PC-3 (cell line): ENCODE data around the gene NRSN2. TPM values are rescaled to one million over a fixed set of nuclear protein-coding genes. Genes with fewer than 3 reads are reported as not detected.
A peak's percentile ranks its signal among the peaks of the same experiment; 100 is the strongest.
"Not testable (repeated sequence)": the region's sequence is repeated elsewhere in the genome, so short reads cannot be mapped to it uniquely, and the experiment has no call there.

Experiments
- ATAC-seq: fragments of 200-7000 bp; cut with Tn5 transposase; 2 replicates; pipeline ENCODE4 v1.9.1; 2020; ENCODE audit warnings: mild to moderate bottlenecking, moderate library complexity
- BruUV-seq: library from RNA; stranded (reverse); fragments of 400-500 nt; replicated peaks from 2 replicates; lab custom pipeline; 2021; lab: Mats Ljungman, UMichigan
- CTCF ChIA-PET: fragments of 300-600 bp; sonication (Branson Sonifier 250); formaldehyde crosslinking; loops from one replicate; lab custom pipeline; 2022; ENCODE audit warnings: antibody characterized with exemption; lab: Charles Lee
- POLR2A ChIA-PET: fragments of 300-600 bp; sonication (Branson Sonifier 250); formaldehyde crosslinking; loops from one replicate; lab custom pipeline; 2022; ENCODE audit warnings: antibody characterized with exemption; ENCODE audit not compliant: unreplicated experiment; lab: Charles Lee
- DNase-seq: peaks from one replicate; pipeline ENCODE4 v3.0.0-alpha.2; 2015
- H2AFZ ChIP-seq: fragments of 300-600 bp; sonication (generic); 2 replicates; pipeline ENCODE4 v1.6.0; 2016; ENCODE audit warnings: antibody characterized with exemption, low read length
- H3F3A ChIP-seq: fragments of 300-600 bp; sonication (generic); one replicate; pipeline ENCODE4 v1.6.0; 2017; ENCODE audit warnings: antibody characterized with exemption, low read length, control low read depth, mild to moderate bottlenecking; ENCODE audit not compliant: unreplicated experiment
- H3K27ac ChIP-seq: fragments of 300-600 bp; sonication (generic); 2 replicates; pipeline ENCODE4 v1.5.1; 2016; ENCODE audit warnings: mild to moderate bottlenecking, low read length
- H3K27me3 ChIP-seq: fragments of 300-600 bp; sonication (generic); 2 replicates; pipeline ENCODE4 v1.6.1; 2016; ENCODE audit warnings: low read length, mixed read lengths
- H3K36me3 ChIP-seq: fragments of 300-600 bp; sonication (generic); 2 replicates; pipeline ENCODE4 v1.6.1; 2016; ENCODE audit warnings: low read depth, mixed run types, low read length, mixed read lengths
- H3K4me1 ChIP-seq: fragments of 300-600 bp; sonication (generic); 2 replicates; pipeline ENCODE4 v1.5.1; 2016; ENCODE audit warnings: low read length; ENCODE audit not compliant: insufficient read depth
- H3K4me2 ChIP-seq: fragments of 300-600 bp; sonication (generic); 2 replicates; pipeline ENCODE4 v1.6.0; 2016; ENCODE audit warnings: low read length
- H3K4me3 ChIP-seq: fragments of 300-600 bp; sonication (generic); 2 replicates; pipeline ENCODE4 v1.5.1; 2016; ENCODE audit warnings: mild to moderate bottlenecking, low read length, mixed read lengths
- H3K79me2 ChIP-seq: fragments of 300-600 bp; sonication (generic); 2 replicates; pipeline ENCODE4 v1.6.1; 2017; ENCODE audit warnings: low read length, mixed read lengths
- H3K9ac ChIP-seq: fragments of 300-600 bp; sonication (generic); 2 replicates; pipeline ENCODE4 v1.6.0; 2016; ENCODE audit warnings: mild to moderate bottlenecking, low read length
- H3K9me2 ChIP-seq: fragments of 300-600 bp; sonication (generic); replicated peaks from 2 replicates; pipeline ENCODE4 v1.6.1; 2016; ENCODE audit warnings: mixed run types, low read length, mixed read lengths
- H3K9me3 ChIP-seq: fragments of 300-600 bp; sonication (generic); 2 replicates; pipeline ENCODE4 v1.6.1; 2016; ENCODE audit warnings: low read length, mixed read lengths
- H4K20me1 ChIP-seq: fragments of 300-600 bp; sonication (generic); 2 replicates; pipeline ENCODE4 v1.6.1; 2016; ENCODE audit warnings: low read length, mixed read lengths
- EZH2 ChIP-seq: fragments of 300-600 bp; sonication (generic); IDR thresholded peaks from one replicate; pipeline ENCODE4 v1.6.1; 2017; ENCODE audit warnings: antibody characterized with exemption, mild to moderate bottlenecking, low read length; ENCODE audit not compliant: unreplicated experiment
- EZH2phosphoT487 ChIP-seq: fragments of 300-600 bp; sonication (generic); IDR thresholded peaks from 2 replicates; pipeline ENCODE4 v1.6.1; 2018; ENCODE audit warnings: mild to moderate bottlenecking, antibody characterized with exemption, low read length, borderline replicate concordance
- intact Hi-C: fragments of 100-400 bp; cut with micrococcal nuclease; formaldehyde crosslinking; loops from 2 replicates; pipeline ENCODE4 v1.9.0; 2023
- total RNA-seq: library from RNA; depleted of rRNA; stranded (reverse); fragments of >200 nt; gene quantifications from 2 replicates; pipeline ENCODE4 v1.2.3, GENCODE V29; 2014
- TF ChIP-seq, protein P1 (sequence below): fragments of 300-600 bp; sonication (generic); conservative IDR thresholded peaks from 2 replicates; pipeline ENCODE4 v1.5.1; 2017; ENCODE audit warnings: antibody characterized with exemption, low read depth, mild to moderate bottlenecking, low read length

Gene NRSN2
- total RNA-seq, 1 experiment from 2014 or later = 50.7 TPM

DNA sequence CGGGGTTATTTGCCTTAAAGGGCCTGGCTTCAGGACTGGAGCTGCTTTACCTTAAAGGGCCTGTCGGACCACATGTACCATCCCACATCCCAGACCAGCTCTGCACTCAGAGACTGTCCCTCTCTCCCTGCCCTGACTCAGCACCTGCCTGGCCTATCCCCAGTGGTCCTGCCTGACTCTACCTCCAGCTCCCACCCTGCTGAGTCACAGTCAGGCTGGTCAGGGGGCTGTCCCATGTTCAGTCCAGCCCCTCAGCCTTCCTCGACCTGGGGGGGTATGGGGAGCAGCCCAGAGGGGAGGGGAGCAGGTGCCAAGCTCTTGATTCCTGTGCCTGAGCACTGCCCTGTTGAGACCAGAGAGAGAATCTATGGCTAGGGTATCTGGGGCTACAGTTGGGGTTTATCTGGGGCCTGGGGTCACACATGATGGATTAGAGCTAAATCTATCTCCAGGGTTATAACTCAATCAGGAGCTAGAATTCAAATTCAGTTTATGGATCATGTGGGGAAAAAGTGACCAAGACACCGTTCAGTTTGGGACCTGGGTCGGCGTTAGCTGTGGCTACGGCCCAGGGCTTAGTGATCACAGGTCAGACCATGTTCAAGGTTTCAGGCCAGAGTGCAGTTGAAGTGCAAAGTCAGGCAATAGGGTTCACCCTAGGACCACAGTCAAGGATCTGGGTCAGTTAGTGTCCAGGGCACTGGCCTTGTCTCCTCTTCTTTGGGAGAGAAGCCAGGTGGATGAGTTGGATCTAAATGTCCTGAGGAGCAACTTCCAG, 24.3 kb downstream of the NRSN2 start:
- H2AFZ ChIP-seq = 0 out of 2 replicates have a peak overlapping the region, but pooled peaks have one; percentile 23
- no peaks in the 10 kb centered on the region for H3K79me2 ChIP-seq
- peak overlapping the region; percentile 92 for H3K27ac ChIP-seq
- no peak overlapping the region for H3K4me3 ChIP-seq
- peak overlapping the region; percentile 58 for H3K9ac ChIP-seq
- H3K4me2 ChIP-seq = peak overlapping the region; percentile 65
- no peaks in the 10 kb centered on the region for H3K9me3 ChIP-seq
- CTCF ChIA-PET = interaction anchor here (0.6 to 1.4 kb wide), 3 partner anchors 9 to 24 kb away, joined by 3 read pairs; no protein-coding TSS in a partner anchor
- H3F3A ChIP-seq = no peaks in the 10 kb centered on the region
- POLR2A ChIA-PET = interaction anchor here (1.0 to 1.4 kb wide), 2 partner anchors 8 to 9 kb away, joined by 11 read pairs; partner anchors contain the start of gene TRIB3
- DNase-seq (peak; percentile 48), ATAC-seq (peak; percentile 7; the same call in 1 of the 2 replicates)
- no peaks in the 10 kb centered on the region for H3K27me3 ChIP-seq
- H3K9me2 ChIP-seq = no peaks in the 10 kb centered on the region
- TSS peak; percentile 94 for BruUV-seq
- intact Hi-C loops = loop anchor here (1.0 kb wide), 1 partner anchor 7 kb away; no protein-coding TSS in a partner anchor
- peaks cover 64% of the 10 kb centered on the region for H3K4me1 ChIP-seq
- no peaks in the 10 kb centered on the region for H3K36me3 ChIP-seq
- H4K20me1 ChIP-seq = no peaks in the 10 kb centered on the region
- TF ChIP-seq EZH2 (no peak), EZH2phosphoT487 (no peak)
- TF ChIP-seq, protein P1, sequence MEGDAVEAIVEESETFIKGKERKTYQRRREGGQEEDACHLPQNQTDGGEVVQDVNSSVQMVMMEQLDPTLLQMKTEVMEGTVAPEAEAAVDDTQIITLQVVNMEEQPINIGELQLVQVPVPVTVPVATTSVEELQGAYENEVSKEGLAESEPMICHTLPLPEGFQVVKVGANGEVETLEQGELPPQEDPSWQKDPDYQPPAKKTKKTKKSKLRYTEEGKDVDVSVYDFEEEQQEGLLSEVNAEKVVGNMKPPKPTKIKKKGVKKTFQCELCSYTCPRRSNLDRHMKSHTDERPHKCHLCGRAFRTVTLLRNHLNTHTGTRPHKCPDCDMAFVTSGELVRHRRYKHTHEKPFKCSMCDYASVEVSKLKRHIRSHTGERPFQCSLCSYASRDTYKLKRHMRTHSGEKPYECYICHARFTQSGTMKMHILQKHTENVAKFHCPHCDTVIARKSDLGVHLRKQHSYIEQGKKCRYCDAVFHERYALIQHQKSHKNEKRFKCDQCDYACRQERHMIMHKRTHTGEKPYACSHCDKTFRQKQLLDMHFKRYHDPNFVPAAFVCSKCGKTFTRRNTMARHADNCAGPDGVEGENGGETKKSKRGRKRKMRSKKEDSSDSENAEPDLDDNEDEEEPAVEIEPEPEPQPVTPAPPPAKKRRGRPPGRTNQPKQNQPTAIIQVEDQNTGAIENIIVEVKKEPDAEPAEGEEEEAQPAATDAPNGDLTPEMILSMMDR = no peak

DNA sequence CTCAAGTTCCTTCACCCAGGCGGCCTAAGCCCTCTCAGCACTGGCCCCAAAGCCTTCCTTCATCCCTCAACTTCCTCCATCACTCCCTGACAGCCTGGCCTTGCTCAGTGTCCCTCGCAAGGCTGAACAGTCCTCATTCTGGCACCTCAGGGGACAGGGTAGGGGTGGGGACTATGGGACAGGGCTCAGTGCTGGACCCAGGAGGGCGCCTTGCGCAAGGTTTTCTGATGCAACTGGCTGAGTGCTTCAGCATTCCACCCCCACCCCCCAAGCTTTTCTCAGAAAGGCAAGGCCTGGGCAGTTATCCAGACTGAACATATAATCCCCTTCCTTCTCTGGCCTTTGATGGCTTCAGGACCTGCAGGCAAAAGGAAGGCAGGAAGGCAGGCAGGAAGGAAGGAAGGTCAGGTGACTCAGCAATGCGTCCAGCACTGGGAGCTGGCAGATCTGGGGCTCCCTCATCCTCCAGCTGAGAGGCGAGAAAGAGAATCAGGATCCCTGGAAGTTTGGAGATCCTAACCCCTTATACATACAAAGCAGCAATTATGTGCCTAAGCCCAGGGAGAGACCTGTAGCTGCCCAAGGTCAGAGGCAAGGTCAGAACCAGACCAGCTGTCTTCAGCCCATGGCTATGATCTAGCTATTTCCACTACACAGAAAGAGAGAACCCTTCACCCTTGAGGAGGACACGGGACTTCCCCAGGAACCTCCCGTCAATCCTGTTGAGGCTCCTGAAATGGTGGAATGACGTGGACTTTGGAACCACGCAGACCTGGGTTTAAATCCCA, 25.0 kb downstream of the NRSN2 start:
- H3F3A ChIP-seq = no peaks in the 10 kb centered on the region
- CTCF ChIA-PET = interaction anchor here (0.6 to 1.4 kb wide), 5 partner anchors 8 to 25 kb away, joined by 3 to 12 read pairs (median 3); no protein-coding TSS in a partner anchor
- H3K9ac ChIP-seq = peak overlapping the region; percentile 58
- DNase-seq (peak; percentile 98), ATAC-seq (peak; percentile 79)
- H3K9me3 ChIP-seq = no peaks in the 10 kb centered on the region
- H4K20me1 ChIP-seq = no peaks in the 10 kb centered on the region
- 0 out of 2 replicates have a peak overlapping the region, but pooled peaks have one; percentile 23 for H2AFZ ChIP-seq
- no peaks in the 10 kb centered on the region for H3K27me3 ChIP-seq
- peak overlapping the region; percentile 92 for H3K27ac ChIP-seq
- no peaks in the 10 kb centered on the region for H3K36me3 ChIP-seq
- no peaks in the 10 kb centered on the region for H3K9me2 ChIP-seq
- POLR2A ChIA-PET = interaction anchor here (0.6 to 1.4 kb wide), 3 partner anchors 9 to 25 kb away, joined by 5 to 11 read pairs (median 11); partner anchors contain the start of gene TRIB3
- TF ChIP-seq, protein P1 = no peak
- TF ChIP-seq EZH2phosphoT487 = no peak
- TF ChIP-seq EZH2 = no peak
- H3K4me2 ChIP-seq = peak overlapping the region; percentile 65
- no peaks in the 10 kb centered on the region for H3K79me2 ChIP-seq
- intact Hi-C loops = no loop called here
- no TSS peak for BruUV-seq
- no peak overlapping the region for H3K4me3 ChIP-seq
- H3K4me1 ChIP-seq = peaks cover 59% of the 10 kb centered on the region

DNA sequence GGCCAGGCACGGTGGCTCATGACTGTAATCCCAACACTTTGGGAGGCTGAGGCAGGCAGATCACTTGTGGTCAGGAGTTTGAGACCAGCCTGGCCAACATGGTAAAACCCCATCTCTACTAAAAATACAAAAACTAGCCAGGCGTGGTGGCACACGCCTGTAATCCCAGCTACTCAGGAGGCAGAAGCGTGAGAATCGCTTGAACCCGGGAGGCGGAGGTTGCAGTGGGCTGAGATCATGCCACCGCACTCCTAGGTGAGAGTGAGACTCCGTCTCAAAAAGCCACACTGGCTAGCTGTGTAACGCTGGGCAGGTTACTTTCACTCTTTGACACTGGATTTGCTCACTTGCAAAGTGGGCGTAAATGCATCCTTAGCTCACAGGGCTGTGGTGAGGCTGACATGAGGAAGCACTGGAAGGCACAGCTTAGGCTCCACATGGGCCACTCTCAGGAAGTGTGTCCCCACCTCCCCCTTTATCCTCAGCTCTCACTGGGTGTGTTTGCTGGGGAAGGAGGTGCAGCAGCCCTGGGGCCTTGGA, 25.7 kb downstream of the NRSN2 start:
- peak overlapping the region; percentile 65; the same call in 1 of the 2 replicates for H3K4me2 ChIP-seq

More for the DNA sequence above, 25.7 kb downstream of the NRSN2 start:
- H3K9me3 ChIP-seq, DNase-seq, H2AFZ ChIP-seq, H3K79me2 ChIP-seq, H4K20me1 ChIP-seq, H3K4me3 ChIP-seq, H3K27me3 ChIP-seq, BruUV-seq, intact Hi-C loops, H3K36me3 ChIP-seq, H3K9me2 ChIP-seq, ATAC-seq, H3F3A ChIP-seq: not testable (repeated sequence)
- CTCF ChIA-PET = interaction anchor here (0.8 to 1.4 kb wide), 3 partner anchors 8 to 16 kb away, joined by 3 to 12 read pairs (median 3); no protein-coding TSS in a partner anchor
- Histone ChIP-seq H3K4me1 (peaks cover 52% of the 10 kb centered on the region), H3K9ac (peak overlapping the region; percentile 58), H3K27ac (peak overlapping the region; percentile 92)
- POLR2A ChIA-PET = interaction anchor here (1.4 kb wide), 1 partner anchor 8 kb away, joined by 11 read pairs; the partner anchor contains the start of gene TRIB3
